H1 (cell line): Measurements from ENCODE around the gene OSR1. TPM values are rescaled to one million over a fixed set of nuclear protein-coding genes. Genes with fewer than 3 reads are reported as not detected.

Experiments used
- CTCF ChIA-PET: fragments of 300-600 bp; sonication (Branson Sonifier 250); formaldehyde crosslinking; loops from one replicate; lab custom pipeline; 2021; ENCODE audit not compliant: partially characterized antibody; lab: Charles Lee
- POLR2A ChIA-PET: fragments of 300-600 bp; sonication (Branson Sonifier 250); formaldehyde crosslinking; loops from one replicate; lab custom pipeline; 2021; ENCODE audit warnings: inconsistent platforms; ENCODE audit not compliant: partially characterized antibody; lab: Charles Lee
- DNase-seq, 2 experiments: peaks; one replicate each; pipeline versions ENCODE4 v3.0.0 to v3.0.0-alpha.2; 2010 to 2022; ENCODE audit warnings: low spot score in 2 of 2, low read depth in 1 of 2, mixed read lengths in 1 of 2
- FAIRE-seq: peaks from 2 replicates; lab custom pipeline; 2011; peaks lifted over from hg19 to GRCh38; lab: Jason Lieb, UNC
- H2AFZ ChIP-seq: 2 replicates; pipeline ENCODE4 v1.8.1; 2012; ENCODE audit warnings: low read length, inconsistent platforms
- H2AK5ac ChIP-seq: 2 replicates; pipeline ENCODE4 v1.6.1; 2013; ENCODE audit warnings: low read depth, low read length
- H2BK120ac ChIP-seq: replicated peaks from 2 replicates; pipeline ENCODE3; 2013; ENCODE audit warnings: low read depth, low read length, inconsistent platforms
- H2BK12ac ChIP-seq: 2 replicates; pipeline ENCODE4 v1.6.1; 2013; ENCODE audit warnings: low read depth, low read length
- H2BK15ac ChIP-seq: 2 replicates; pipeline ENCODE4 v1.6.1; 2013; ENCODE audit warnings: low read length
- H2BK20ac ChIP-seq: 2 replicates; pipeline ENCODE4 v1.6.1; 2013; ENCODE audit warnings: low read length
- H2BK5ac ChIP-seq: 2 replicates; pipeline ENCODE4 v1.6.1; 2013; ENCODE audit warnings: low read depth, low read length
- H3K14ac ChIP-seq: 2 replicates; pipeline ENCODE4 v1.6.1; 2013; ENCODE audit warnings: inconsistent platforms; ENCODE audit not compliant: insufficient read length
- H3K18ac ChIP-seq: 2 replicates; pipeline ENCODE4 v1.6.1; 2013; ENCODE audit warnings: low read length; ENCODE audit errors: extremely low read depth
- H3K23ac ChIP-seq: 2 replicates; pipeline ENCODE4 v1.6.1; 2013; ENCODE audit warnings: inconsistent platforms; ENCODE audit not compliant: insufficient read length
- H3K23me2 ChIP-seq: 2 replicates; pipeline ENCODE4 v1.6.1; 2013; ENCODE audit warnings: low read depth, low read length
- H3K27ac ChIP-seq: 2 replicates; pipeline ENCODE4 v1.6.1; 2011; ENCODE audit warnings: low read depth, low read length, inconsistent platforms
- H3K27me3 ChIP-seq, 4 experiments: replicated peaks in 1 of 4; 1 replicate in 1 of 4; 2 replicates in 3 of 4; pipeline versions ENCODE4 v1.6.1 to v1.8.1; 2011 to 2013; ENCODE audit warnings: low read length in 3 of 4, mild to moderate bottlenecking in 3 of 4, inconsistent platforms in 2 of 4, mixed read lengths in 2 of 4, moderate library complexity in 1 of 4; ENCODE audit not compliant: control insufficient read depth in 3 of 4, insufficient read depth in 3 of 4; ENCODE audit errors: extremely low read depth in 1 of 4
- H3K36me3 ChIP-seq, 4 experiments: 2 replicates each; pipeline versions ENCODE4 v1.6.1 to v1.8.1; 2011 to 2013; ENCODE audit warnings: mild to moderate bottlenecking in 4 of 4, low read length in 3 of 4, moderate library complexity in 2 of 4, control low read depth in 1 of 4, inconsistent platforms in 1 of 4; ENCODE audit not compliant: insufficient read depth in 4 of 4, control insufficient read depth in 2 of 4
- H3K4ac ChIP-seq: replicated peaks from 2 replicates; pipeline ENCODE3; 2013; ENCODE audit warnings: low read length, low read depth, mixed read lengths, inconsistent platforms; ENCODE audit not compliant: insufficient read length
- H3K4me1 ChIP-seq, 4 experiments: replicated peaks in 1 of 4; 1 replicate in 1 of 4; 2 replicates in 3 of 4; pipeline versions ENCODE4 v1.6.1 to v1.8.1; 2011 to 2013; ENCODE audit warnings: low read length in 3 of 4, inconsistent platforms in 2 of 4, mixed read lengths in 1 of 4; ENCODE audit not compliant: insufficient read depth in 4 of 4, control insufficient read depth in 3 of 4
- H3K4me2 ChIP-seq, 2 experiments: 2 replicates each; pipeline versions ENCODE4 v1.6.1 to v1.8.1; 2011 to 2013; ENCODE audit warnings: low read depth in 2 of 2, low read length in 2 of 2, control low read depth in 1 of 2, inconsistent platforms in 1 of 2, mild to moderate bottlenecking in 1 of 2; ENCODE audit not compliant: insufficient read depth in 1 of 2
- H3K4me3 ChIP-seq, 4 experiments: fragments of 200-600, 300-600 bp in 1 of 4; sonication (generic), shearing (Covaris generic), sonication (Bioruptor Twin) in 1 of 4; 2 replicates each; pipeline versions ENCODE4 v1.5.1 to v1.8.1; 2011 to 2016; ENCODE audit warnings: low read length in 4 of 4, low read depth in 3 of 4, control low read depth in 2 of 4, inconsistent platforms in 2 of 4, mild to moderate bottlenecking in 2 of 4, mixed read lengths in 1 of 4, moderate library complexity in 1 of 4; ENCODE audit not compliant: insufficient read depth in 2 of 4; ENCODE audit errors: extremely low read depth in 1 of 4
- H3K56ac ChIP-seq: replicated peaks from 2 replicates; pipeline ENCODE3; 2013; ENCODE audit warnings: low read depth, mild to moderate bottlenecking, mixed read lengths, low read length, inconsistent platforms; ENCODE audit not compliant: insufficient read length
- H3K79me1 ChIP-seq: 2 replicates; pipeline ENCODE4 v1.6.1; 2013; ENCODE audit warnings: low read depth, low read length, control low read depth
- H3K79me2 ChIP-seq, 2 experiments: 2 replicates each; pipeline versions ENCODE4 v1.6.1 to v1.8.1; 2012 to 2013; ENCODE audit warnings: low read length in 2 of 2, mild to moderate bottlenecking in 2 of 2, inconsistent platforms in 1 of 2; ENCODE audit not compliant: insufficient read depth in 2 of 2, control insufficient read depth in 1 of 2
- H3K9ac ChIP-seq, 4 experiments: replicated peaks in 1 of 4; 1 replicate in 1 of 4; 2 replicates in 3 of 4; pipeline versions ENCODE4 v1.6.1 to v1.8.1; 2011 to 2013; ENCODE audit warnings: low read depth in 3 of 4, low read length in 3 of 4, control low read depth in 2 of 4, mild to moderate bottlenecking in 2 of 4, moderate library complexity in 2 of 4, inconsistent platforms in 1 of 4; ENCODE audit errors: extremely low read depth in 1 of 4
- H3K9me3 ChIP-seq, 2 experiments: 2 replicates each; pipeline versions ENCODE4 v1.6.1 to v1.8.1; 2012 to 2013; ENCODE audit warnings: mild to moderate bottlenecking in 2 of 2, moderate library complexity in 2 of 2, control low read depth in 1 of 2, inconsistent platforms in 1 of 2, low read depth in 1 of 2, low read length in 1 of 2, mixed read lengths in 1 of 2; ENCODE audit not compliant: insufficient read depth in 2 of 2
- H4K20me1 ChIP-seq, 2 experiments: replicated peaks in 1 of 2; 2 replicates each; pipeline versions ENCODE3 to v1.8.1; 2011 to 2013; ENCODE audit warnings: inconsistent platforms in 2 of 2, low read length in 2 of 2, mild to moderate bottlenecking in 1 of 2; ENCODE audit not compliant: insufficient read depth in 2 of 2, control insufficient read depth in 1 of 2
- H4K5ac ChIP-seq: 2 replicates; pipeline ENCODE4 v1.6.1; 2013; ENCODE audit warnings: low read length, low read depth, mixed read lengths, inconsistent platforms; ENCODE audit not compliant: insufficient read length
- H4K8ac ChIP-seq: 2 replicates; pipeline ENCODE4 v1.8.0; 2013; ENCODE audit warnings: mild to moderate bottlenecking, moderate library complexity, low read length, inconsistent platforms; ENCODE audit not compliant: insufficient read depth; ENCODE audit errors: extremely low read depth
- H4K91ac ChIP-seq: replicated peaks from 2 replicates; pipeline ENCODE3; 2013; ENCODE audit warnings: low read length, mixed read lengths, inconsistent platforms; ENCODE audit not compliant: insufficient read length
- CEBPB ChIP-seq: IDR thresholded peaks from 2 replicates; pipeline ENCODE4 v1.6.1; 2012; ENCODE audit warnings: low read depth, low read length
- EGR1 ChIP-seq: IDR thresholded peaks from 2 replicates; pipeline ENCODE4 v1.6.1; 2011; ENCODE audit warnings: low read depth, low read length, borderline replicate concordance
- FOSL1 ChIP-seq: IDR thresholded peaks from 2 replicates; pipeline ENCODE4 v1.6.1; 2011; ENCODE audit warnings: mild to moderate bottlenecking, low read depth, low read length, moderate library complexity; ENCODE audit not compliant: insufficient read depth
- GABPA ChIP-seq: IDR thresholded peaks from 2 replicates; pipeline ENCODE4 v1.6.1; 2011; ENCODE audit warnings: mild to moderate bottlenecking, low read length, moderate library complexity, borderline replicate concordance; ENCODE audit not compliant: insufficient read depth
- KDM5A ChIP-seq: fragments of 200-600 bp; IDR thresholded peaks from 2 replicates; pipeline ENCODE4 v1.7.1; 2012; ENCODE audit warnings: mild to moderate bottlenecking, low read length, inconsistent platforms, mixed read lengths
- NANOG ChIP-seq: IDR thresholded peaks from 2 replicates; pipeline ENCODE4 v1.6.1; 2011; ENCODE audit warnings: low read length, low read depth, mild to moderate bottlenecking, inconsistent platforms; ENCODE audit not compliant: insufficient read depth, poor library complexity, severe bottlenecking
- POLR2A ChIP-seq, 2 experiments: IDR thresholded peaks; 1 replicate in 1 of 2; 2 replicates in 1 of 2; pipeline ENCODE4 v1.6.1; 2011; ENCODE audit warnings: low read depth in 2 of 2, low read length in 2 of 2, mild to moderate bottlenecking in 2 of 2; ENCODE audit errors: control extremely low read depth in 1 of 2
- RBBP5 ChIP-seq: IDR thresholded peaks from 2 replicates; pipeline ENCODE4 v1.7.1; 2012; ENCODE audit warnings: low read depth, mild to moderate bottlenecking, inconsistent platforms, low read length, moderate library complexity, borderline replicate concordance
- RFX5 ChIP-seq: IDR thresholded peaks from 2 replicates; pipeline ENCODE4 v1.6.1; 2011; ENCODE audit warnings: low read depth, low read length, improper control_type of control experiment, borderline replicate concordance
- RNF2 ChIP-seq: fragments of 200-900, 300-1000 bp; sonication (generic); IDR thresholded peaks from 2 replicates; pipeline ENCODE4 v1.7.1; 2016; ENCODE audit warnings: borderline replicate concordance, low read depth, mild to moderate bottlenecking, antibody characterized with exemption, low read length; ENCODE audit not compliant: poor library complexity, severe bottlenecking; ENCODE audit errors: missing control alignments
- SRF ChIP-seq: IDR thresholded peaks from 2 replicates; pipeline ENCODE4 v1.6.1; 2011; ENCODE audit warnings: mild to moderate bottlenecking, low read depth, low read length, moderate library complexity
- TAF7 ChIP-seq: optimal IDR thresholded peaks from 2 replicates; pipeline ENCODE3; 2011; ENCODE audit warnings: low read depth, mild to moderate bottlenecking, inconsistent platforms, low read length, moderate library complexity, borderline replicate concordance
- WGBS, 2 experiments: shearing (Covaris generic) in 1 of 2; methylation state at CpG; one replicate each; pipeline versions ENCODE4 v1.1.6 to v1.1.7; 2013 to 2015; ENCODE audit warnings: low lambda C conversion rate in 2 of 2, mixed read lengths in 2 of 2, inconsistent platforms in 1 of 2, low coverage in 1 of 2, missing lambda C conversion rate in 1 of 2; ENCODE audit not compliant: insufficient replicate concordance in 2 of 2, insufficient coverage in 1 of 2, insufficient read length in 1 of 2; ENCODE audit errors: extremely low coverage in 1 of 2, missing lambda C conversion rate in 1 of 2; 5-methylcytosine and 5-hydroxymethylcytosine counted together
- polyA plus RNA-seq, 7 experiments: library from polyadenylated mRNA; depleted of rRNA in 3 of 7; stranded (reverse) in 5 of 7; unstranded in 2 of 7; fragments of >200 nt in 5 of 7; fragments of 200-250 nt in 2 of 7; gene quantifications; 1 replicate in 5 of 7; 2 replicates in 1 of 7; 4 replicates in 1 of 7; pipeline versions ENCODE4 v1.2.1 to v1.2.3, GENCODE V29; 2011 to 2013; ENCODE audit warnings: missing spikeins in 2 of 7, mixed read lengths in 2 of 7
- total RNA-seq: library from RNA; stranded (reverse); fragmentation: NEBNext Ultra II Directional; extraction: Animal tissue kit (Norgen Biotek cat#: 25700); gene quantifications from 2 replicates; pipeline ENCODE4 v1.2.1, GENCODE V29; 2021
- TF ChIP-seq, protein P1 (sequence below): IDR thresholded peaks from 2 replicates; pipeline ENCODE4 v1.6.1; 2012; ENCODE audit warnings: inconsistent platforms

OSR1 gene
- total and polyA plus RNA-seq, 2 of the 8 experiments (the other 6 are each of a cell fraction or from before 2014, with no cell fraction given), result 0.05 to 0.22 TPM

DNA sequence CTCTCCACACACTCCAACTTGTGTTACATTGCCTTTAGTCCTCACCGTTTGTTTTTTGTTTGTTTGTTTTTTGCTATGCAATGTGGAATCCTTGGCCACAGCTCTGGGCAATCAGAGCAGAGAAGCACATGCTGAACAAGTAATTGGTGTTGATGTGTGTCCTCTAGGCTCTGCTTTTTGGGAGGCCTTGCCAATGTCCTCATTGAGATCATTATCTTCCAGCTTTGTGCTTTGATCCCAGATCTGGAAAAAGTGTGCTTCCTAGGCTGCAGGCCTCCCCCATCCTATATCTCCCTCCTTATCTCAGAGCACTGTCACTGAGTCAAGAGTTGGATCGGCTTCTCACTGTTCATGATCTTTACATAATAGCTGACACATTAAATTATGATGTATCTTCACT, 25.9 kb downstream of the OSR1 start:
- H3K18ac ChIP-seq, result no peak overlapping the region
- peaks cover 0 to under 1% (median 0%) of the 10 kb centered on the region in 4 experiments; a peak in 1 of 7 replicates for H3K27me3 ChIP-seq
- no peak overlapping the region for H2BK5ac ChIP-seq
- no peak overlapping the region for H3K4me2 ChIP-seq
- H3K9ac ChIP-seq, result no peak overlapping the region
- H4K91ac ChIP-seq, result no peak overlapping the region
- TF ChIP-seq NANOG, result no peak
- no peak for TF ChIP-seq RFX5
- no peak for TF ChIP-seq RNF2
- TF ChIP-seq FOSL1, result no peak
- TF ChIP-seq POLR2A (IDR thresholded peaks at IDR 0.05; ENCODE audit: control extremely low read depth in 1 of 2, low read depth in 2 of 2, low read length in 2 of 2), result no peak
- TF ChIP-seq SRF, result no peak
- TF ChIP-seq TAF7, result no peak
- no peak for TF ChIP-seq CEBPB
- no peak for TF ChIP-seq GABPA
- no peak for TF ChIP-seq KDM5A
- TF ChIP-seq RBBP5, result no peak
- TF ChIP-seq EGR1, result no peak
- TF ChIP-seq, protein P1, sequence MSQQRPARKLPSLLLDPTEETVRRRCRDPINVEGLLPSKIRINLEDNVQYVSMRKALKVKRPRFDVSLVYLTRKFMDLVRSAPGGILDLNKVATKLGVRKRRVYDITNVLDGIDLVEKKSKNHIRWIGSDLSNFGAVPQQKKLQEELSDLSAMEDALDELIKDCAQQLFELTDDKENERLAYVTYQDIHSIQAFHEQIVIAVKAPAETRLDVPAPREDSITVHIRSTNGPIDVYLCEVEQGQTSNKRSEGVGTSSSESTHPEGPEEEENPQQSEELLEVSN, result no peak
- POLR2A ChIA-PET, result no interaction called here
- no peaks in the 10 kb centered on the region; the same call in 1 of the 2 replicates for H3K23me2 ChIP-seq
- no peak overlapping the region for H2BK15ac ChIP-seq
- no peak overlapping the region for H2BK20ac ChIP-seq
- DNase-seq (no peak), FAIRE-seq (no peak)
- H3K27ac ChIP-seq, result no peak overlapping the region
- H2BK12ac ChIP-seq, result no peak overlapping the region
- no peak overlapping the region for H4K5ac ChIP-seq
- H3K4ac ChIP-seq, result no peak overlapping the region
- H3K4me1 ChIP-seq, result no peaks in the 10 kb centered on the region
- no peaks in the 10 kb centered on the region for H3K79me2 ChIP-seq
- no peaks in the 10 kb centered on the region for H3K36me3 ChIP-seq
- no peak overlapping the region for H2BK120ac ChIP-seq
- CTCF ChIA-PET, result interaction anchor here (1.0 kb wide), 1 partner anchor 50 kb away, joined by 3 read pairs; no protein-coding TSS in a partner anchor
- H2AFZ ChIP-seq, result no peak overlapping the region
- H3K56ac ChIP-seq, result no peak overlapping the region
- H3K4me3 ChIP-seq, result no peak overlapping the region
- WGBS, 2 experiments, result 84% methylated on average over 2 of the region's 2 CpGs; no CpG with 5 or more reads in 1 of the 2 experiments
- H3K9me3 ChIP-seq, result no peaks in the 10 kb centered on the region
- H3K14ac ChIP-seq, result no peak overlapping the region
- no peak overlapping the region for H3K23ac ChIP-seq
- no peak overlapping the region for H2AK5ac ChIP-seq
- H4K8ac ChIP-seq, result no peak overlapping the region
- no peaks in the 10 kb centered on the region for H4K20me1 ChIP-seq
- no peaks in the 10 kb centered on the region for H3K79me1 ChIP-seq
